H1 (cell line): Measurements from ENCODE around the gene PIK3R3. TPM values are rescaled to one million over a fixed set of nuclear protein-coding genes. Genes with fewer than 3 reads are reported as not detected.

Experiments used
- CTCF ChIA-PET: fragments of 300-600 bp; sonication (Branson Sonifier 250); formaldehyde crosslinking; loops from one replicate; lab custom pipeline; 2021; ENCODE audit not compliant: partially characterized antibody; lab: Charles Lee
- POLR2A ChIA-PET: fragments of 300-600 bp; sonication (Branson Sonifier 250); formaldehyde crosslinking; loops from one replicate; lab custom pipeline; 2021; ENCODE audit warnings: inconsistent platforms; ENCODE audit not compliant: partially characterized antibody; lab: Charles Lee
- DNase-seq, 2 experiments: peaks; one replicate each; pipeline versions ENCODE4 v3.0.0 to v3.0.0-alpha.2; 2010 to 2022; ENCODE audit warnings: low spot score in 2 of 2, low read depth in 1 of 2, mixed read lengths in 1 of 2
- FAIRE-seq: peaks from 2 replicates; lab custom pipeline; 2011; peaks lifted over from hg19 to GRCh38; lab: Jason Lieb, UNC
- H2AFZ ChIP-seq: 2 replicates; pipeline ENCODE4 v1.8.1; 2012; ENCODE audit warnings: low read length, inconsistent platforms
- H2AK5ac ChIP-seq: 2 replicates; pipeline ENCODE4 v1.6.1; 2013; ENCODE audit warnings: low read depth, low read length
- H2BK120ac ChIP-seq: replicated peaks from 2 replicates; pipeline ENCODE3; 2013; ENCODE audit warnings: low read depth, low read length, inconsistent platforms
- H2BK12ac ChIP-seq: 2 replicates; pipeline ENCODE4 v1.6.1; 2013; ENCODE audit warnings: low read depth, low read length
- H2BK15ac ChIP-seq: 2 replicates; pipeline ENCODE4 v1.6.1; 2013; ENCODE audit warnings: low read length
- H2BK20ac ChIP-seq: 2 replicates; pipeline ENCODE4 v1.6.1; 2013; ENCODE audit warnings: low read length
- H2BK5ac ChIP-seq: 2 replicates; pipeline ENCODE4 v1.6.1; 2013; ENCODE audit warnings: low read depth, low read length
- H3K14ac ChIP-seq: 2 replicates; pipeline ENCODE4 v1.6.1; 2013; ENCODE audit warnings: inconsistent platforms; ENCODE audit not compliant: insufficient read length
- H3K18ac ChIP-seq: 2 replicates; pipeline ENCODE4 v1.6.1; 2013; ENCODE audit warnings: low read length; ENCODE audit errors: extremely low read depth
- H3K23ac ChIP-seq: 2 replicates; pipeline ENCODE4 v1.6.1; 2013; ENCODE audit warnings: inconsistent platforms; ENCODE audit not compliant: insufficient read length
- H3K23me2 ChIP-seq: 2 replicates; pipeline ENCODE4 v1.6.1; 2013; ENCODE audit warnings: low read depth, low read length
- H3K27ac ChIP-seq: 2 replicates; pipeline ENCODE4 v1.6.1; 2011; ENCODE audit warnings: low read depth, low read length, inconsistent platforms
- H3K27me3 ChIP-seq, 4 experiments: replicated peaks in 1 of 4; 1 replicate in 1 of 4; 2 replicates in 3 of 4; pipeline versions ENCODE4 v1.6.1 to v1.8.1; 2011 to 2013; ENCODE audit warnings: low read length in 3 of 4, mild to moderate bottlenecking in 3 of 4, inconsistent platforms in 2 of 4, mixed read lengths in 2 of 4, moderate library complexity in 1 of 4; ENCODE audit not compliant: control insufficient read depth in 3 of 4, insufficient read depth in 3 of 4; ENCODE audit errors: extremely low read depth in 1 of 4
- H3K36me3 ChIP-seq, 4 experiments: 2 replicates each; pipeline versions ENCODE4 v1.6.1 to v1.8.1; 2011 to 2013; ENCODE audit warnings: mild to moderate bottlenecking in 4 of 4, low read length in 3 of 4, moderate library complexity in 2 of 4, control low read depth in 1 of 4, inconsistent platforms in 1 of 4; ENCODE audit not compliant: insufficient read depth in 4 of 4, control insufficient read depth in 2 of 4
- H3K4ac ChIP-seq: replicated peaks from 2 replicates; pipeline ENCODE3; 2013; ENCODE audit warnings: low read length, low read depth, mixed read lengths, inconsistent platforms; ENCODE audit not compliant: insufficient read length
- H3K4me1 ChIP-seq, 4 experiments: replicated peaks in 1 of 4; 1 replicate in 1 of 4; 2 replicates in 3 of 4; pipeline versions ENCODE4 v1.6.1 to v1.8.1; 2011 to 2013; ENCODE audit warnings: low read length in 3 of 4, inconsistent platforms in 2 of 4, mixed read lengths in 1 of 4; ENCODE audit not compliant: insufficient read depth in 4 of 4, control insufficient read depth in 3 of 4
- H3K4me2 ChIP-seq, 2 experiments: 2 replicates each; pipeline versions ENCODE4 v1.6.1 to v1.8.1; 2011 to 2013; ENCODE audit warnings: low read depth in 2 of 2, low read length in 2 of 2, control low read depth in 1 of 2, inconsistent platforms in 1 of 2, mild to moderate bottlenecking in 1 of 2; ENCODE audit not compliant: insufficient read depth in 1 of 2
- H3K4me3 ChIP-seq, 4 experiments: fragments of 200-600, 300-600 bp in 1 of 4; sonication (generic), shearing (Covaris generic), sonication (Bioruptor Twin) in 1 of 4; 2 replicates each; pipeline versions ENCODE4 v1.5.1 to v1.8.1; 2011 to 2016; ENCODE audit warnings: low read length in 4 of 4, low read depth in 3 of 4, control low read depth in 2 of 4, inconsistent platforms in 2 of 4, mild to moderate bottlenecking in 2 of 4, mixed read lengths in 1 of 4, moderate library complexity in 1 of 4; ENCODE audit not compliant: insufficient read depth in 2 of 4; ENCODE audit errors: extremely low read depth in 1 of 4
- H3K56ac ChIP-seq: replicated peaks from 2 replicates; pipeline ENCODE3; 2013; ENCODE audit warnings: low read depth, mild to moderate bottlenecking, mixed read lengths, low read length, inconsistent platforms; ENCODE audit not compliant: insufficient read length
- H3K79me1 ChIP-seq: 2 replicates; pipeline ENCODE4 v1.6.1; 2013; ENCODE audit warnings: low read depth, low read length, control low read depth
- H3K79me2 ChIP-seq, 2 experiments: 2 replicates each; pipeline versions ENCODE4 v1.6.1 to v1.8.1; 2012 to 2013; ENCODE audit warnings: low read length in 2 of 2, mild to moderate bottlenecking in 2 of 2, inconsistent platforms in 1 of 2; ENCODE audit not compliant: insufficient read depth in 2 of 2, control insufficient read depth in 1 of 2
- H3K9ac ChIP-seq, 4 experiments: replicated peaks in 1 of 4; 1 replicate in 1 of 4; 2 replicates in 3 of 4; pipeline versions ENCODE4 v1.6.1 to v1.8.1; 2011 to 2013; ENCODE audit warnings: low read depth in 3 of 4, low read length in 3 of 4, control low read depth in 2 of 4, mild to moderate bottlenecking in 2 of 4, moderate library complexity in 2 of 4, inconsistent platforms in 1 of 4; ENCODE audit errors: extremely low read depth in 1 of 4
- H3K9me3 ChIP-seq, 2 experiments: 2 replicates each; pipeline versions ENCODE4 v1.6.1 to v1.8.1; 2012 to 2013; ENCODE audit warnings: mild to moderate bottlenecking in 2 of 2, moderate library complexity in 2 of 2, control low read depth in 1 of 2, inconsistent platforms in 1 of 2, low read depth in 1 of 2, low read length in 1 of 2, mixed read lengths in 1 of 2; ENCODE audit not compliant: insufficient read depth in 2 of 2
- H4K20me1 ChIP-seq, 2 experiments: replicated peaks in 1 of 2; 2 replicates each; pipeline versions ENCODE3 to v1.8.1; 2011 to 2013; ENCODE audit warnings: inconsistent platforms in 2 of 2, low read length in 2 of 2, mild to moderate bottlenecking in 1 of 2; ENCODE audit not compliant: insufficient read depth in 2 of 2, control insufficient read depth in 1 of 2
- H4K5ac ChIP-seq: 2 replicates; pipeline ENCODE4 v1.6.1; 2013; ENCODE audit warnings: low read length, low read depth, mixed read lengths, inconsistent platforms; ENCODE audit not compliant: insufficient read length
- H4K8ac ChIP-seq: 2 replicates; pipeline ENCODE4 v1.8.0; 2013; ENCODE audit warnings: mild to moderate bottlenecking, moderate library complexity, low read length, inconsistent platforms; ENCODE audit not compliant: insufficient read depth; ENCODE audit errors: extremely low read depth
- H4K91ac ChIP-seq: replicated peaks from 2 replicates; pipeline ENCODE3; 2013; ENCODE audit warnings: low read length, mixed read lengths, inconsistent platforms; ENCODE audit not compliant: insufficient read length
- CHD1 ChIP-seq: IDR thresholded peaks from 2 replicates; pipeline ENCODE4 v1.6.1; 2012; ENCODE audit warnings: low read depth, low read length, improper control_type of control experiment
- CTBP2 ChIP-seq: IDR thresholded peaks from 2 replicates; pipeline ENCODE4 v1.7.0; 2011; ENCODE audit warnings: borderline replicate concordance, mild to moderate bottlenecking, moderate library complexity, mixed read lengths, low read length; ENCODE audit not compliant: insufficient read depth, insufficient read length
- EP300 ChIP-seq, 2 experiments: IDR thresholded peaks; 1 replicate in 1 of 2; 2 replicates in 1 of 2; pipeline ENCODE4 v1.6.1; 2011 to 2012; ENCODE audit warnings: low read depth in 2 of 2, low read length in 2 of 2, mild to moderate bottlenecking in 2 of 2, borderline replicate concordance in 1 of 2, inconsistent platforms in 1 of 2, moderate library complexity in 1 of 2
- FOSL1 ChIP-seq: IDR thresholded peaks from 2 replicates; pipeline ENCODE4 v1.6.1; 2011; ENCODE audit warnings: mild to moderate bottlenecking, low read depth, low read length, moderate library complexity; ENCODE audit not compliant: insufficient read depth
- HDAC6 ChIP-seq: IDR thresholded peaks from one replicate; pipeline ENCODE4 v1.7.1; 2012; ENCODE audit warnings: low read depth, mild to moderate bottlenecking, inconsistent platforms, low read length, moderate library complexity
- KDM4A ChIP-seq: IDR thresholded peaks from one replicate; pipeline ENCODE4 v1.7.1; 2012; ENCODE audit warnings: low read depth, mild to moderate bottlenecking, moderate library complexity, low read length, inconsistent platforms; ENCODE audit not compliant: severe bottlenecking
- MAFK ChIP-seq: IDR thresholded peaks from 2 replicates; pipeline ENCODE4 v1.6.1; 2012; ENCODE audit warnings: low read depth, mild to moderate bottlenecking, improper control_type of control experiment, low read length
- NANOG ChIP-seq: IDR thresholded peaks from 2 replicates; pipeline ENCODE4 v1.6.1; 2011; ENCODE audit warnings: low read length, low read depth, mild to moderate bottlenecking, inconsistent platforms; ENCODE audit not compliant: insufficient read depth, poor library complexity, severe bottlenecking
- NRF1 ChIP-seq: IDR thresholded peaks from 2 replicates; pipeline ENCODE4 v1.6.1; 2011; ENCODE audit warnings: mild to moderate bottlenecking, low read depth, low read length, improper control_type of control experiment
- SP4 ChIP-seq: IDR thresholded peaks from 2 replicates; pipeline ENCODE4 v1.6.1; 2012; ENCODE audit warnings: low read length, inconsistent platforms
- SUZ12 ChIP-seq: fragments of 200-600 bp; sonication (generic); IDR thresholded peaks from 2 replicates; pipeline ENCODE4 v1.6.1; 2012; ENCODE audit warnings: mild to moderate bottlenecking, inconsistent platforms, low read length, moderate library complexity, mixed read lengths
- ZNF274 ChIP-seq: IDR thresholded peaks from 2 replicates; pipeline ENCODE4 v1.7.0; 2012; ENCODE audit warnings: low read length, borderline replicate concordance; ENCODE audit errors: extremely low read depth
- WGBS, 2 experiments: shearing (Covaris generic) in 1 of 2; methylation state at CpG; one replicate each; pipeline versions ENCODE4 v1.1.6 to v1.1.7; 2013 to 2015; ENCODE audit warnings: low lambda C conversion rate in 2 of 2, mixed read lengths in 2 of 2, inconsistent platforms in 1 of 2, low coverage in 1 of 2, missing lambda C conversion rate in 1 of 2; ENCODE audit not compliant: insufficient replicate concordance in 2 of 2, insufficient coverage in 1 of 2, insufficient read length in 1 of 2; ENCODE audit errors: extremely low coverage in 1 of 2, missing lambda C conversion rate in 1 of 2; 5-methylcytosine and 5-hydroxymethylcytosine counted together
- polyA plus RNA-seq, 7 experiments: library from polyadenylated mRNA; depleted of rRNA in 3 of 7; stranded (reverse) in 5 of 7; unstranded in 2 of 7; fragments of >200 nt in 5 of 7; fragments of 200-250 nt in 2 of 7; gene quantifications; 1 replicate in 5 of 7; 2 replicates in 1 of 7; 4 replicates in 1 of 7; pipeline versions ENCODE4 v1.2.1 to v1.2.3, GENCODE V29; 2011 to 2013; ENCODE audit warnings: missing spikeins in 2 of 7, mixed read lengths in 2 of 7
- total RNA-seq: library from RNA; stranded (reverse); fragmentation: NEBNext Ultra II Directional; extraction: Animal tissue kit (Norgen Biotek cat#: 25700); gene quantifications from 2 replicates; pipeline ENCODE4 v1.2.1, GENCODE V29; 2021

Gene PIK3R3
- total and polyA plus RNA-seq, 2 of the 8 experiments (the other 6 are each of a cell fraction or from before 2014, with no cell fraction given): 5.3 to 13.6 TPM

- FAIRE-seq: no peak
- H3K4me2 ChIP-seq: no peak overlapping the region
- H3K23ac ChIP-seq: no peak overlapping the region
- no peak overlapping the region for H3K27ac ChIP-seq
- no peaks in the 10 kb centered on the region for H3K36me3 ChIP-seq
- H2BK120ac ChIP-seq: no peak overlapping the region
- DNase-seq: no peak
- ChIA-PET CTCF (interaction anchor here (0.6 to 1.2 kb wide), 3 partner anchors 11 to 1386 kb away, joined by 3 to 5 read pairs (median 4); no protein-coding TSS in a partner anchor), POLR2A (interaction anchor here (1.7 kb wide), 1 partner anchor 13 kb away, joined by 4 read pairs; no protein-coding TSS in a partner anchor)
- TF ChIP-seq CTBP2: no peak
- TF ChIP-seq FOSL1: no peak
- TF ChIP-seq SUZ12: no peak
- TF ChIP-seq HDAC6: no peak
- TF ChIP-seq ZNF274: no peak
- TF ChIP-seq CHD1: no peak
- TF ChIP-seq EP300 (IDR thresholded peaks at IDR 0.05; ENCODE audit: borderline replicate concordance in 1 of 2, low read depth in 2 of 2, low read length in 2 of 2): no peak
- TF ChIP-seq NANOG: no peak
- no peak for TF ChIP-seq MAFK
- TF ChIP-seq NRF1: no peak
- TF ChIP-seq SP4: no peak
- no peak for TF ChIP-seq KDM4A
- H4K8ac ChIP-seq: no peak overlapping the region
- H3K9me3 ChIP-seq: no peaks in the 10 kb centered on the region
- no peak overlapping the region for H3K56ac ChIP-seq
- H4K5ac ChIP-seq: no peak overlapping the region
- H2BK15ac ChIP-seq: no peak overlapping the region
- peaks cover 0 to 3% (median 1%) of the 10 kb centered on the region in 4 experiments; a peak in 4 of 7 replicates for H3K4me1 ChIP-seq
- WGBS, 2 experiments: 90% methylated on average over 5 of the region's 5 CpGs; no CpG with 5 or more reads in 1 of the 2 experiments
- no peak overlapping the region for H3K4ac ChIP-seq
- H3K18ac ChIP-seq: no peak overlapping the region
- H2BK5ac ChIP-seq: no peak overlapping the region
- H3K9ac ChIP-seq: no peak overlapping the region
- H3K79me1 ChIP-seq: no peaks in the 10 kb centered on the region; the same call in 1 of the 2 replicates
- H4K20me1 ChIP-seq: peaks cover 1 to 3% of the 10 kb centered on the region in 2 experiments
- H4K91ac ChIP-seq: no peak overlapping the region
- peaks cover 0 to 2% of the 10 kb centered on the region in 2 experiments; a peak in 1 of 4 replicates for H3K79me2 ChIP-seq
- H3K27me3 ChIP-seq: no peaks in the 10 kb centered on the region
- no peak overlapping the region for H3K4me3 ChIP-seq
- H3K14ac ChIP-seq: no peak overlapping the region
- no peaks in the 10 kb centered on the region for H3K23me2 ChIP-seq
- no peak overlapping the region for H2AFZ ChIP-seq
- no peak overlapping the region for H2BK12ac ChIP-seq
- H2BK20ac ChIP-seq: no peak overlapping the region
- no peak overlapping the region for H2AK5ac ChIP-seq
Observed at GRCh38 chr1:46117810-46118494, 14.5 kb downstream of the PIK3R3 start.
